Lung (tissue), 12 donors: ENCODE measurements around the gene LMF1. TPM values are rescaled to one million over a fixed set of nuclear protein-coding genes. Genes with fewer than 3 reads are reported as not detected.

Experiments
- ATAC-seq: fragments of 200-7000 bp; cut with Tn5 transposase; one replicate; pipeline ENCODE4 v1.9.1; 2020; ENCODE audit warnings: moderate number of reproducible peaks; ENCODE audit not compliant: insufficient read depth, low FRiP score
- DNase-seq, 3 donors: peaks; one replicate each; pipeline ENCODE4 v3.0.0-alpha.2; 2013 to 2017
- H3K27ac ChIP-seq, 2 donors: one replicate each; pipeline ENCODE4 v1.5.1; 2013; ENCODE audit warnings: mild to moderate bottlenecking in 2 of 2, moderate library complexity in 2 of 2, control low read depth in 1 of 2, inconsistent platforms in 1 of 2, low read depth in 1 of 2, low read length in 1 of 2
- H3K27me3 ChIP-seq, 3 donors: one replicate each; pipeline ENCODE4 v1.5.1; 2013; ENCODE audit warnings: low read length in 2 of 3; ENCODE audit not compliant: control insufficient read depth in 3 of 3, insufficient read depth in 3 of 3
- H3K36me3 ChIP-seq, 4 donors: one replicate each; pipeline ENCODE4 v1.5.1; 2013; ENCODE audit warnings: low read length in 4 of 4, mild to moderate bottlenecking in 1 of 4, moderate library complexity in 1 of 4; ENCODE audit not compliant: control insufficient read depth in 4 of 4, insufficient read depth in 4 of 4
- H3K4me1 ChIP-seq, 5 donors: one replicate each; pipeline ENCODE4 v1.5.1; 2013; ENCODE audit warnings: low read length in 5 of 5, mild to moderate bottlenecking in 2 of 5, moderate library complexity in 1 of 5; ENCODE audit not compliant: control insufficient read depth in 5 of 5, insufficient read depth in 5 of 5
- H3K4me3 ChIP-seq: one replicate; pipeline ENCODE4 v1.5.1; 2013; ENCODE audit warnings: mild to moderate bottlenecking, control low read depth, moderate library complexity
- H3K9ac ChIP-seq, 2 donors: one replicate each; pipeline ENCODE4 v1.5.1; 2013; ENCODE audit warnings: low read length in 2 of 2, control low read depth in 1 of 2; ENCODE audit not compliant: insufficient read depth in 1 of 2
- H3K9me3 ChIP-seq, 4 donors: one replicate each; pipeline ENCODE4 v1.5.1; 2013; ENCODE audit warnings: low read length in 3 of 4, mild to moderate bottlenecking in 1 of 4, moderate library complexity in 1 of 4; ENCODE audit not compliant: control insufficient read depth in 4 of 4, insufficient read depth in 3 of 4
- CTCF ChIP-seq: IDR thresholded peaks from 2 replicates; pipeline ENCODE4 v1.5.1; 2012; ENCODE audit warnings: mild to moderate bottlenecking; ENCODE audit errors: control extremely low read depth, extremely low read depth
- WGBS, 2 donors: extraction: QIAGEN DNeasy Blood & Tissue Kit; methylation state at CpG; one replicate each; pipeline ENCODE4 v1.1.7; 2013; 5-methylcytosine and 5-hydroxymethylcytosine counted together
- polyA plus RNA-seq, 2 donors: library from polyadenylated mRNA; stranded (reverse); fragments of 200-250 nt; gene quantifications; one replicate each; pipeline ENCODE4 v1.2.1, GENCODE V29; 2013
- total RNA-seq, 2 donors: library from RNA; depleted of rRNA in 1 of 2; stranded (reverse); fragments of >200 nt in 1 of 2; gene quantifications; one replicate each; pipeline ENCODE4 v1.2.1, GENCODE V29; 2014 to 2021
- donor health status: control.
- donor health status: control.
- donor health status: Bipolar disorder and iron deficiency.
- donor health status: healthy.
- donor health status: DM: yes; HTN: yes; CAD: no.

LMF1 gene
- total and polyA plus RNA-seq, 4 donors, result 9.1 to 23.7 (median 20.6) TPM

- peak in 2 of 3 donors; percentile 53 to 63 for DNase-seq
- H3K9ac ChIP-seq, result no peak overlapping the region
- no peak overlapping the region for H3K4me3 ChIP-seq
- 11 to 17% methylated on average over 36 to 39 of the region's 39 CpGs for WGBS, 2 donors
- no peak for ATAC-seq
- H3K36me3 ChIP-seq, result no peaks in the 10 kb centered on the region
- H3K27me3 ChIP-seq, result no peaks in the 10 kb centered on the region
- no peak for TF ChIP-seq CTCF
- no peak overlapping the region for H3K27ac ChIP-seq
- peaks cover 0 to 4% (median 0%) of the 10 kb centered on the region in 5 donors for H3K4me1 ChIP-seq
- peaks cover 0 to 18% (median 10%) of the 10 kb centered on the region in 4 donors for H3K9me3 ChIP-seq
These were observed 26.8 kb upstream of the LMF1 start for GRCh38 chr16:997440-998051.

GRCh38 chr16:996681-997080 lies 25.9 kb upstream of the LMF1 start:
- ATAC-seq (no peak), DNase-seq (no peak)
- TF ChIP-seq CTCF, result no peak

GRCh38 chr16:995783-996182 lies 25.0 kb upstream of the LMF1 start:
- ATAC-seq (no peak), DNase-seq (no peak)
- H3K27me3 ChIP-seq, result no peaks in the 10 kb centered on the region
- no peak overlapping the region for H3K4me3 ChIP-seq
- H3K9me3 ChIP-seq, result peaks cover 0 to 19% (median 10%) of the 10 kb centered on the region in 4 donors
- TF ChIP-seq CTCF, result no peak
- H3K27ac ChIP-seq, result no peak overlapping the region
- 56 to 89% methylated on average over 3 of the region's 3 CpGs for WGBS, 2 donors
- no peaks in the 10 kb centered on the region for H3K36me3 ChIP-seq
- peaks cover 0 to 4% (median 0%) of the 10 kb centered on the region in 5 donors for H3K4me1 ChIP-seq
- H3K9ac ChIP-seq, result no peak overlapping the region

More at GRCh38 chr16:996681-997080, 25.9 kb upstream of the LMF1 start:
- H3K4me1 ChIP-seq, result peaks cover 0 to 4% (median 0%) of the 10 kb centered on the region in 5 donors
- H3K27ac ChIP-seq, result no peak overlapping the region
- H3K9ac ChIP-seq, result no peak overlapping the region
- 68 to 73% methylated on average over 6 of the region's 6 CpGs for WGBS, 2 donors
- no peaks in the 10 kb centered on the region for H3K36me3 ChIP-seq
- no peak overlapping the region for H3K4me3 ChIP-seq
- no peaks in the 10 kb centered on the region for H3K27me3 ChIP-seq
- peaks cover 0 to 19% (median 10%) of the 10 kb centered on the region in 4 donors for H3K9me3 ChIP-seq
